NCI-H2227 treated with DMSO at 0.1 percent for 48 hours (cell line): ENCODE measurements around the gene FAM200B.
A peak's percentile ranks its signal among the peaks of the same experiment; 100 is the strongest.

ENCODE experiments used
- DNase-seq: peaks from one replicate; lab custom pipeline; 2025; lab: John Stamatoyannopoulos, UW

FAM200B gene

GRCh38 chr4:15681372-15682241 lies at the start of gene FAM200B:
FAM200B (plus strand) TSS chr4:15681827; CDS start chr4:15686978, 5,151 bp downstream.
- peak; percentile 94 for DNase-seq

DNA sequence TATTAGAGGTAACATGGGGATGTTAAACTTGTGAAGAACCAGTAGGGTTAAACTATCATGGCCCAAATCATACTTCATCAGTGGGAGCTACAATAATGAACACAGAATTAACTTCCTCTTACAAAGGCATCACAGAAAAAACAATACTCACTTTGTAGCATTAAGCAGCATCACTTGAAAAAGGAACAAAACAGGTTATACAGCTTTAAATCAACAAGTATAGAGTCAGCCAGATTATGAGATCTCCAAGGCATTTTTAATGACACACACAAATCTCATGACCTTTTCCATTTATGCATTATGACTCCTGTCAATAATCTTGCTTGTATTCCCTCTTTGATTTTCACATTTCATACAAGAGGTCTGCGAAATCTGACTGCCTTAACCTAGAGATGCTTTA lies 44.8 kb upstream of the FAM200B start:
- DNase-seq: no peak

- no peak for DNase-seq
Observed at GRCh38 chr4:15638418-15638817, 43.2 kb upstream of the FAM200B start.

DNA sequence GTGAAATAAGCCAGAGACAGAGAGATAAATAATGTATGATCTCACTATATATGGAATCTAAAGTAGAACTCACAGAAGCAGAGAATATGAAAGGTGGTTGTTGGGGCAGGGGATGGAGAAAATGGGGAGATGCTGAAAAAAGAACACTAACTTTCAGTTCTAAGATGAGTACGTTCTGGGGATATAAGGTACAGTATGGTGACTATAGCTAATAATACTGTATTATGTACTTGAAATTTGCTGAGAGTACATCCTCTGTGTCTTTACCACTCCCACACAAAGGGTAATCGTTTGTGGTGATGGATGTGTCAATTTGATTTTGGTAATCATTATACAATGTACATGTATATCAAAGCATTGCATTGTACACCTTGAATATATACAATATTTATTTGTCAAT lies 33.0 kb upstream of the FAM200B start:
- no peak for DNase-seq

- DNase-seq: peak; percentile 31
Observed at GRCh38 chr4:15649914-15650545, 31.6 kb upstream of the FAM200B start.

DNA sequence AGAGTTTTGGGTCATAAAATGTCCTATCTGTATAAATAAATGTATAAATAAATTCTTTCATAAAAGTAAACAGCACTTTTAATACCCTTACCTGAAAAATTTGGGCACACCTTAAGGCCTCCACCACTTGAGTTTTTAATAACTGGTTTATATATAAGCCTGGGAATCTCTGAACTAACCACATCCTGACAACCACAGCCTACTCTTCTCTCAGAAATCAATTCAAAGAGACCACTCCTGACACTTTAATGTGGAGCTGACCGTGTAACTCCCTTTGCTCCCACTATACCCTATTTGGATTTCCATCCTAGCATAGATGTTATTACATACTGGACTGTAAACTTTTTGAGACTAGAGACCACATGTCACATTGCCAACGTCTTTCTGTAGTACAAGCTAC lies 30.0 kb upstream of the FAM200B start:
- DNase-seq: no peak

GRCh38 chr4:15652191-15652590 lies 29.4 kb upstream of the FAM200B start:
- DNase-seq: no peak

GRCh38 chr4:15652841-15653240 lies 28.8 kb upstream of the FAM200B start:
- no peak for DNase-seq

DNA sequence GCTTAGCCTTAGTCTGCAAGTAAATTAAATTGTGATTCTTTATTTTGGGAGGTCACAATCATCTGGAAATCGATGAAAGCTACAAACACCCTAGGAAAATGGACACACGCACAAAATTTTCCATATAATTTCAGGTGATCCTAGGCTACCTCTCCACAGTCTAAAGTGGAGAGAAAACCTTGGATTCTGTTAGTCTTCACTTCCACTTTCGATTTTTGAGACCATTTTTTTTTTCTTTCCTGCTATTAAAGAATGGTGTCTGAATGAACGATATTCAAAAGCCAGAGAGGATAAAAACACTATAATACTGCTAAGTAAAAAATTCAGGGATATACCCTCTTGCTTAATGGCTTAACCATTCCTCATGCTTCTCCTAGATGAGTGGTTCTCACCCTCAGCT lies 28.2 kb upstream of the FAM200B start:
- DNase-seq: no peak

DNA sequence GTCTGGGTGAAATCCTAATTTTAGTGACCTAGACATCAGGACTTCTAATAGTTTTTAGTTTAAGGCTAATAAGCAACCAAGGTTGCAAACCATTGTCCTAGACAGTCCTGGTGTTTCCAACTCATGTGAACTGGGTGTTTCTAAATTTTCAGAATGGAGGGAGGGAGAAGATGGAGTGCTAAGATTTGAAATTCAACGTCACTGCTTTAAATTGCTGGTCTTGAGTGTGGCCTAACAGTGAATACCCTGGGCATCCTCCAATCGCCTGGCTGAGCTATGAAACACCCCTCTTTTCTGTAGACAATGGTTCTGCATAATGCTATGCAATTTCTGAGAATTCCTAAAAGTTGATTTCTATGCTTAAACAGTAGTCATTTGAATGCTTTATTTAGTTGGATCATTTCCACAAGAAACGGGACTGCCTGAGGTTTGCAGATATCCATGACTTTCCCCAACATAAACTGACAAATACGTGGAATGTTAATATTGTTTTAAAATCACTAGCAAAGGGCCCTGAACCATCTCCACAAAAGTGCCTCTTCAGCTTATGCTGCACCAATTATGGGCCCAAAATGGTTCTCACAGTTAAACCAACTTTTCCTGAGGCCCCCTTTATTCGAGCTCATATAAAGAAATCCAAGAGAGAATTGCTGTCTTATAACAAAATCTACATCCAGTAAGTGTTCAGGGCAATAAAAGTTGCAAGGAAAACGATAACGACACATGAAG lies 27.6 kb upstream of the FAM200B start:
- peak; percentile 18 for DNase-seq

DNA sequence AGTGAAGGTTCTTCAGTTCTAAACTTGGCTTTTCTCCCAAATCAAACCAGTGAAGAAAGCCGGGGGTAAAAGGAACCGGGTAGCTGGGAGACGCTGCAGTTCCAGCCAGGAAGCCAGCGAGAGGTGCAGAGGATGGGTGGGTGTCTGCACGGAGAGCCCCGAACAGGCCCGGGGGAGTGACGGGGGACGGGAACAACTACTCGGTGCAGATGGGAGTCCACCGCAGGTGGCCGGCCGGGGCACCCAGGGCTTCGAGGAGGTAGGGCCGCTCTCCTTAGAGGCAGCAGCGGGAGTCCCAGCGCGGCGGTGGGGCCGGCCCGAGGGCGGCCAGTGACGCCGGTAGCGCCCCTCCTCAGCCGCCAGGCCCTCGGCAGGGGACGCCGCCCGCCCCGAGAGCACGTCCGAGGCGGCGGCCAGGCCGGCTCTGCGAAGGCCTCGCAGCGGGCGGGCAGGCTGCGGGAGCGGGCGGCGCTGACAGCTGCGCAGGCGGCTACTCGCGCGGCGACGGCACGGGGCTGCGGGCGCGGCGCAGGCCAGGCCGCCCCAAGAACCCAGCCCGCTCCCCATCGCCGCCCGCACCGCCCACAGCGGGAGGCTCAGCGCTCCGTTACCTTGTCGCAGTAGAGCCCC lies 26.9 kb upstream of the FAM200B start:
- DNase-seq: no peak

- peak; percentile 68 for DNase-seq
Observed at GRCh38 chr4:15655223-15656037, 26.2 kb upstream of the FAM200B start, which contains the start of gene FBXL5. FBXL5 (minus strand) TSS chr4:15655357; CDS start chr4:15655287, 70 bp downstream.

GRCh38 chr4:15656038-15656470 lies 25.6 kb upstream of the FAM200B start:
- peak; percentile 46 for DNase-seq

- no peak for DNase-seq
Observed at GRCh38 chr4:15657366-15657765, 24.3 kb upstream of the FAM200B start.

DNA sequence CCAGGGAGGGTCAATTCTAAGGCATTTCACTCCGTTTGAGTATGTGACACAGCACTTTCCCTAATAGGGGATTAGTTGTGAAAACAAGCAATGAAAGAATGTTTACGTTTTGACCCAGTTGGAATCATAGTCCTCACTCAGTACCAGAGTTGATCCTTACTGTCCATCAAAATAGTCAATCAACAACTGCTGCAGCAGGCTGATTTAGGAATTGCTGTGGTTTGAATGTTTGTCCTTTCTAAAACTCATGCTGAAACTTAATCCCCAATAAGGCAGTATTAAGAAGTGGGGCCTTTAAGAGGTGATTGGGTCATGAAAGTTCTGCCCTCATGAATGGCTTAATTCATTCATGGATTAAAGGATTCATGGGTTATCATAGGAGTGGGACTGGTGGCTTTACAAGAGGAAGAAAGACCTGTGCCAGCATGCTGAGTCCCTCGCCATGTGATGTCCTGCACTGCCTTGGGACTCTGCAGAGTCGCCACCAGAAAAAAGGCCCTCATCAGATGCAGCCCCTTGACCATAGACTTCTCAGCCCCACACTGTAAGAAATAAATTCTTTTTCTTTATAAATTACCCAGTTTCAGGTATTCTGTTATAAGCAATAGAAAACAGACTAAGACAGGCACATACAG lies 23.4 kb upstream of the FAM200B start:
- DNase-seq: no peak

DNA sequence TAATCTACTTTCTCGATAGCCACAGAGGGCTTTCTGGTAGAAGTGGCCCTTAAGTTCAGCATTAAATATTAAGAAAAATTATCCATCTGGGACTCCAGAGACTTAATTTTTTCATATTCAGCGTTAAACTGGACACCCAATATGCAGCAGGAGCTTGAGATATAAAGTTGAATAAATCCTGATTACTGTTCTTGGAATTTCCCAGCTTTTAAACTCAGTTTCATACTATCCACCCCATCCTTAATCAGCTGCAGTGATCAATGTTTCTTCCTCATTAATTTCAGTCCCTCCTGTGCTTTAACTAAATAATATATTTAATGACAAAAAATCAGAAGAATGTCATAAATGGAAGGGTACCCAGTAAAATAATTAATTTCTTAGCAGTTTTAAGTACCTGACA lies 22.8 kb upstream of the FAM200B start:
- DNase-seq: no peak

GRCh38 chr4:15659768-15660570 lies 21.7 kb upstream of the FAM200B start:
- no peak for DNase-seq

DNA sequence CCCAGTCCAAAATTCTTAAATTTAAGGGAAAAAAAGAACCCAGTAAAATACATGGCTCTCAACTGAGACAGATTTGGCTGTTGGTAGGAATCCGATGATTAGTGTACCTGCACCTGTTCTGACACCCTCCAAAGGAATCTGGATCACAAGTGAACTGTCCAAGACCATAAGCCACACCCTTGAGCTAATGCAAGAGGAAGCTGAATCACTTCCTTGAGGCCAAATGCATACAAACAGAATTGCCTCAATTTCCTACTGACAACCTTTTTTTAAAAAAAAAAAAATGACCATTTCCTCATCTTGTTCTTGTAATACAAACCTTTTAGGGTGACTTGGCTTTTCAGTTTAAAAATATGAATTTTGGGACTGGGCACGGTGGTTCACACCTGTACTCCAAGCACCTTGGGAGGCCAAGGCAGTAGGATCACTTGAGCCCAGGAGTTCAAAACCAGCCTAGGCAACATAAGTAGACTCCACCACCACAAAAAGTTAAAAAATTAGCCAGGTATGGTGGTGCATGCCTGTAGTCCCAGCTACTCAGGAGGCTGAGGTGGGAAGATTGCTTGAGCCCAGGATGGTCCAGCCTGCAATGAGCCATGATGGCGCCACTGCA lies 15.8 kb upstream of the FAM200B start:
- DNase-seq: no peak

- DNase-seq: no peak
Observed at GRCh38 chr4:15667006-15667405, 14.6 kb upstream of the FAM200B start.
